Lower leg skin (tissue), 3 donors: Measurements from ENCODE around the gene ZWINT.

Source experiments
- CTCF ChIP-seq, 3 donors: fragments of 450-650 bp; IDR thresholded peaks; one replicate each; pipeline ENCODE4 v1.5.1; 2016; ENCODE audit warnings: antibody characterized with exemption in 3 of 3, mild to moderate bottlenecking in 3 of 3, moderate library complexity in 2 of 3
- POLR2A ChIP-seq, 2 donors: fragments of 450-650 bp; IDR thresholded peaks; one replicate each; pipeline ENCODE4 v1.6.1; 2016 to 2017; ENCODE audit warnings: antibody characterized with exemption in 2 of 2, mild to moderate bottlenecking in 1 of 2, moderate library complexity in 1 of 2

GRCh38 chr10:56318816-56319215 is 42.2 kb downstream of the ZWINT start:
- no peak for TF ChIP-seq CTCF (IDR thresholded peaks at IDR 0.05)
- TF ChIP-seq POLR2A (IDR thresholded peaks at IDR 0.05), result no peak
